Psoas muscle (tissue), 8 donors: ENCODE measurements around the gene JAGN1. TPM values are rescaled to one million over a fixed set of nuclear protein-coding genes. Genes with fewer than 3 reads are reported as not detected.
"Not testable (repeated sequence)": the region's sequence is repeated elsewhere in the genome, so short reads cannot be mapped to it uniquely, and the experiment has no call there.

ENCODE experiments used
- ATAC-seq, 4 donors: fragments of 200-7000 bp; cut with Tn5 transposase; one replicate each; pipeline ENCODE4 v1.9.1; 2020; ENCODE audit warnings: moderate library complexity in 3 of 4, mild to moderate bottlenecking in 2 of 4
- DNase-seq, 2 donors: peaks; one replicate each; pipeline ENCODE4 v3.0.0-alpha.2; 2020
- H3K27ac ChIP-seq: fragments of 200-600 bp; one replicate; pipeline ENCODE4 v1.8.0; 2022
- H3K27me3 ChIP-seq, 3 donors: fragments of 200-600 bp in 1 of 3; one replicate each; pipeline versions ENCODE4 v1.6.1 to v1.8.0; 2013 to 2022; ENCODE audit warnings: low read length in 2 of 3, mild to moderate bottlenecking in 2 of 3, moderate library complexity in 1 of 3; ENCODE audit not compliant: insufficient read depth in 3 of 3
- H3K36me3 ChIP-seq, 2 donors: fragments of 200-600 bp in 1 of 2; one replicate each; pipeline versions ENCODE4 v1.6.1 to v1.8.0; 2013 to 2022; ENCODE audit warnings: low read depth in 1 of 2, mild to moderate bottlenecking in 1 of 2, moderate library complexity in 1 of 2; ENCODE audit not compliant: insufficient read depth in 1 of 2
- H3K4me1 ChIP-seq: fragments of 200-600 bp; one replicate; pipeline ENCODE4 v1.8.0; 2022
- H3K4me3 ChIP-seq: fragments of 200-600 bp; one replicate; pipeline ENCODE4 v1.8.0; 2022; ENCODE audit warnings: mild to moderate bottlenecking
- H3K9me3 ChIP-seq: fragments of 200-600 bp; one replicate; pipeline ENCODE4 v1.8.0; 2022
- WGBS, 3 donors: extraction: QIAGEN DNeasy Blood & Tissue Kit; methylation state at CpG; one replicate each; pipeline versions ENCODE4 v1.1.6 to v1.1.7; 2013; 5-methylcytosine and 5-hydroxymethylcytosine counted together
- intact Hi-C, 2 donors: fragments of 100-400 bp; cut with DNase I; formaldehyde crosslinking; loops; one replicate each; pipeline versions ENCODE4 v1.11.0 to v1.14.2; 2022
- polyA plus RNA-seq, 3 donors: library from polyadenylated mRNA; stranded (reverse); fragments of 200-250 nt; gene quantifications; one replicate each; pipeline ENCODE4 v1.2.3, GENCODE V29; 2013
- total RNA-seq, 4 donors: library from RNA; stranded (reverse); fragmentation: NEBNext Ultra II Directional in 2 of 4; extraction: Animal tissue kit (Norgen Biotek cat#: 25700) in 2 of 4; gene quantifications; one replicate each; pipeline versions ENCODE4 v1.2.1 to v1.2.4, GENCODE V29; 2021 to 2023
- TF ChIP-seq, protein P1 (sequence below): fragments of 200-600 bp; IDR thresholded peaks from one replicate; pipeline ENCODE4 v1.8.0; 2022; ENCODE audit warnings: antibody characterized with exemption
- donor health status: healthy with polysubstance abuse.
- donor health status: DM: no; HTN: no; CAD: no; lungs with moderate emphysema.
- donor health status: Bipolar disorder and iron deficiency.
- donor health status: healthy.
- donor health status: DM: yes; HTN: yes; CAD: no.
- donor health status: DM: no; HTN: no; CAD: no.
- donor health status: DM: no; HTN: no; CAD: no.
- donor health status: DM: yes; HTN: yes; CAD: no.

The JAGN1 gene
- total and polyA plus RNA-seq, 7 donors, result 18.6 to 98.2 (median 44.4) TPM

DNA sequence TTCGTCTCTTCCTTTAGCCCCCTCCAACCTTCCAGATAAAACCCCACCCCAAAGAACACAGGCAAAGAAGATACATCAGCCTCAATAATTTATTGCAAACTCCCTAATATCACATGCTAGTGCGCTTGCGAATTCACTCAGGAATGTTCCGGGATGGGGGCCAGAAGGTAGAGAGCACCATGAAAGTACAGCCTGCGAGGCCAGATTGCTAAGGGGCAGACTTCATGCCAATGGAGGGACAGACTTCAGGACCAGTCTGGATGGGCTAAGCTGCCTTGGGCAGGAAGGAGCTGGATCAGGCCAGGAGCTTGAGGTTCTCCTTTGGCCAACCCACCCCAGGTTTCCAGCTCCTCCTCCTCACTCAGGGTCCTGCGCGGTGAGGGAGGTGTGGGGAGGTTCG, 23.8 kb upstream of the JAGN1 start:
- no peak overlapping the region for H3K27ac ChIP-seq
- no peaks in the 10 kb centered on the region for H3K36me3 ChIP-seq
- ATAC-seq, result peak in 2 of 4 donors; percentile 37 to 48
- H3K27me3 ChIP-seq, result no peaks in the 10 kb centered on the region
- H3K9me3 ChIP-seq, result no peaks in the 10 kb centered on the region
- WGBS, 3 donors, result 67 to 79% (median 71%) methylated on average over 7 to 8 of the region's 8 CpGs
- no peak for DNase-seq
- no peaks in the 10 kb centered on the region for H3K4me1 ChIP-seq
- TF ChIP-seq, protein P1, sequence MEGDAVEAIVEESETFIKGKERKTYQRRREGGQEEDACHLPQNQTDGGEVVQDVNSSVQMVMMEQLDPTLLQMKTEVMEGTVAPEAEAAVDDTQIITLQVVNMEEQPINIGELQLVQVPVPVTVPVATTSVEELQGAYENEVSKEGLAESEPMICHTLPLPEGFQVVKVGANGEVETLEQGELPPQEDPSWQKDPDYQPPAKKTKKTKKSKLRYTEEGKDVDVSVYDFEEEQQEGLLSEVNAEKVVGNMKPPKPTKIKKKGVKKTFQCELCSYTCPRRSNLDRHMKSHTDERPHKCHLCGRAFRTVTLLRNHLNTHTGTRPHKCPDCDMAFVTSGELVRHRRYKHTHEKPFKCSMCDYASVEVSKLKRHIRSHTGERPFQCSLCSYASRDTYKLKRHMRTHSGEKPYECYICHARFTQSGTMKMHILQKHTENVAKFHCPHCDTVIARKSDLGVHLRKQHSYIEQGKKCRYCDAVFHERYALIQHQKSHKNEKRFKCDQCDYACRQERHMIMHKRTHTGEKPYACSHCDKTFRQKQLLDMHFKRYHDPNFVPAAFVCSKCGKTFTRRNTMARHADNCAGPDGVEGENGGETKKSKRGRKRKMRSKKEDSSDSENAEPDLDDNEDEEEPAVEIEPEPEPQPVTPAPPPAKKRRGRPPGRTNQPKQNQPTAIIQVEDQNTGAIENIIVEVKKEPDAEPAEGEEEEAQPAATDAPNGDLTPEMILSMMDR, result no peak
- H3K4me3 ChIP-seq, result no peak overlapping the region
- intact Hi-C loops, result loop anchor here in 1 of 2 donors (10.0 kb wide), 1 partner anchor 48 kb away; the partner anchor contains the start of gene IL17RC

DNA sequence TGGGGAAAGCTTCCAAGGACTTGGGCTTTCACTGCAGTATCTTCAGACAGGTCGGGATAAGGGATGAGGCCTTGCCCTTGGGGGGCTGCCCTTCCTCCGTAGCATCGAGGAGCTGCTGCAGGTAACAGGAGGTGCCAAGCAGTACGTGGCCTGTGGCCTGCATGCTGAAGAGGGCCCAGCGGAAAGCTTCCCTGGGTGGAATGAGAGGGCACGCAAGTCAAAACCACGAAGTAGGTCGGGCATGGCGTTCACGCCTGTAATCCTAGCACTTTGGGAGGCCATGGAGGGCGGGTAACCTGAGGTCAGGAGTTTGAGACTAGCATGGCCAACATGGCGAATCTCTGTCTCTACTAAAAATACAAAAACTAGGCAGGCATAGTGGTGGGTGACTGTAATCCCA, 23.3 kb upstream of the JAGN1 start:
- Histone ChIP-seq H3K4me3 (no peak overlapping the region), H3K36me3 (no peaks in the 10 kb centered on the region), H3K27ac (no peak overlapping the region), H3K9me3 (no peaks in the 10 kb centered on the region), H3K27me3 (no peaks in the 10 kb centered on the region), H3K4me1 (no peaks in the 10 kb centered on the region)
- WGBS, 3 donors, result 85 to 93% (median 89%) methylated on average over 12 of the region's 12 CpGs
- ATAC-seq, result no peak
- no peak for DNase-seq
- intact Hi-C loops, result loop anchor here in 1 of 2 donors (10.0 kb wide), 1 partner anchor 48 kb away; the partner anchor contains the start of gene IL17RC
- TF ChIP-seq, protein P1, result no peak

DNA sequence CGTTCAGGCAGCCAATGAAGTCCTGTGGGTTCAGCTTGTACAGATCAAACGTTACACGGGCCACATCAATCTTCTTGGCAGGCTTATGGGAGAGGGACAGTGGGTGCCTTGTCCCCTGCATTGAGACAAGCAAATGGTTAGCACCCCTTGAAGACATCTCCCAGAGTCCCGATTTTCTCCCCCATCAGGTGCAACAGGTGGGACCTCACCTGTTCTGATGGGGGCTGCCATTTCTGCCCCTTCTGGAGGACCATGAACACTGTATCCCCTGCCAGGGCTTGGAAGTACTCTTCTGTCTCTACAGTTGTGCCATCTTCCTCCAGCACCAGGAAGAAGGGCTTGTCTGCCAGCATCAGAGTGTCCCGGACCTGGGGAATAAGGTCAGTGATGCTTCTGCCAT, 20.5 kb upstream of the JAGN1 start:
- H3K27ac ChIP-seq, result no peak overlapping the region
- intact Hi-C loops, result loop anchor here in 1 of 2 donors (10.0 kb wide), 1 partner anchor 45 kb away; the partner anchor contains the start of gene IL17RC
- H3K4me3 ChIP-seq, result no peak overlapping the region
- no peaks in the 10 kb centered on the region for H3K9me3 ChIP-seq
- no peaks in the 10 kb centered on the region for H3K4me1 ChIP-seq
- H3K36me3 ChIP-seq, result no peaks in the 10 kb centered on the region
- WGBS, 3 donors, result 57 to 65% (median 62%) methylated on average over 4 to 5 of the region's 5 CpGs
- TF ChIP-seq, protein P1, result no peak
- H3K27me3 ChIP-seq, result no peaks in the 10 kb centered on the region
- ATAC-seq (no peak), DNase-seq (no peak)

- Histone ChIP-seq H3K4me3 (no peak overlapping the region), H3K27ac (no peak overlapping the region), H3K36me3 (no peaks in the 10 kb centered on the region), H3K9me3 (no peaks in the 10 kb centered on the region), H3K4me1 (no peaks in the 10 kb centered on the region), H3K27me3 (no peaks in the 10 kb centered on the region)
- DNase-seq (no peak), ATAC-seq (no peak)
- TF ChIP-seq, protein P1, result no peak
- WGBS, 3 donors, result 48 to 95% (median 53%) methylated on average over 1 of the region's 1 CpG
- intact Hi-C loops, result no loop called here
Measured at GRCh38 chr3:9870978-9871377, 19.4 kb upstream of the JAGN1 start.

- ATAC-seq, H3K27ac ChIP-seq: not testable (repeated sequence)
- 91 to 99% (median 92%) methylated on average over 5 of the region's 5 CpGs for WGBS, 3 donors
Measured at GRCh38 chr3:9872067-9872466, 18.3 kb upstream of the JAGN1 start.

More at GRCh38 chr3:9872067-9872466, 18.3 kb upstream of the JAGN1 start:
- intact Hi-C loops, H3K4me3 ChIP-seq, H3K9me3 ChIP-seq, H3K36me3 ChIP-seq, H3K4me1 ChIP-seq, DNase-seq, H3K27me3 ChIP-seq: not testable (repeated sequence)
